DMS 273 (cell line): ENCODE measurements around the gene CMSS1.

Experiments
- DNase-seq: peaks from one replicate; lab custom pipeline; 2025; ENCODE audit not compliant: unreplicated experiment; lab: John Stamatoyannopoulos, UW

Gene CMSS1

DNA sequence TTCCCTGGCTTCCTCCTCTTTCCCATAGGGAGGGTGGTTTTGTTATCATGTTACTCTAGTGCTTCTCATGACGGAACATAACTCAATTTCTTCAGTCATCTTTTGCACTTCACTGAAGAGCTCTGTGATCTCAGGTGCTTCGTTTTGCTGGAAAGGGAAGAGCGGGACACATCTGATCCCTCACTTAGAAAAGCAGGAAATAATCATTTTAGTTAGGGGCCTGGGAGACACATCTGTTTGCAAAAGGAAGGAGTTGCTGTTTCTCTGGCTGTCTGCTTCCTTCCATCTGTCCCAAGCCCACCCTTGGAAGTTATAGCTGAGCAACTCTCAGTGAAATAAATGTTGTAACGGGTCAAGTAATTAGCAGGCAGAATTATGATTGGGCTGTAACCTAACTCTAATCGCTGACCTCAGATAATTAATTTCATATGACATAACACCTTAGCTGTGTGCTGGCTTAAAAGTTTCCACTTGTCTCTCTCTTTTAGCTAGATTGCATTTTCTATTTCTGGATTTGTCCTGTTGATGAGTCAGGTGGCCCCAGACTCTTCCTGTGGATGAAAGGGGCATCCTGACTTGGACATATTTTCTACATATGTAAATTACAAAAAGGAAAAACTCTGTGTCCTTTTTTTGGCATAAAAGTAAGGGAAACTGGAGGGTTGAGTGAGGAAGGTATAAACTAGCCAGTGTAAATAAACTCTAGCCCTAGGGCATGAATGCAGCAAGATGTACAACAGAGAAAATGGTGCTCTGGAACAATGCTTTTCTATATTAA is 307.7 kb downstream of the CMSS1 start:
- DNase-seq, result no peak

DNA sequence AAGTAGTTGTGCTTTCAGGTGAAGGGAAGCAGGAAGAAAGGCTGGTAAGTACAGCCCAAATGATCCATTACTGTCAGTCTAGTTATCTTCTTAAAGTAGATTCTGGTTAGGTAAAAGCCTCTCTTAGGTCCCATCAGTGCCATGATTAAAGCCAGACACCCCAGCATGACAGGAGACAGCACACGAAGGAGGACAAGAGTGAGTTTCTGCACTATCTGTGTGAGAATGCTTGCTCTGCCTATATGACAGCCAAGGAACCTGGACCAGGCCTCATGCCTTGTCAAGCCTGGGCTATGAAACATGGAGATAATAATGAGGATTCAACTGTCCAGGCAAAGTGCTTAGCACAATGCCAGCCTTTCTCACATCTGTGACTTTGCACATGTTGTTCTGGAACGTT is 310.1 kb downstream of the CMSS1 start:
- DNase-seq, result no peak

GRCh38 chr3:100128565-100128964 is 310.9 kb downstream of the CMSS1 start:
- DNase-seq, result no peak

GRCh38 chr3:100129941-100130340 is 312.3 kb downstream of the CMSS1 start:
- DNase-seq, result no peak

GRCh38 chr3:100131241-100131640 is 313.6 kb downstream of the CMSS1 start:
- DNase-seq, result no peak

DNA sequence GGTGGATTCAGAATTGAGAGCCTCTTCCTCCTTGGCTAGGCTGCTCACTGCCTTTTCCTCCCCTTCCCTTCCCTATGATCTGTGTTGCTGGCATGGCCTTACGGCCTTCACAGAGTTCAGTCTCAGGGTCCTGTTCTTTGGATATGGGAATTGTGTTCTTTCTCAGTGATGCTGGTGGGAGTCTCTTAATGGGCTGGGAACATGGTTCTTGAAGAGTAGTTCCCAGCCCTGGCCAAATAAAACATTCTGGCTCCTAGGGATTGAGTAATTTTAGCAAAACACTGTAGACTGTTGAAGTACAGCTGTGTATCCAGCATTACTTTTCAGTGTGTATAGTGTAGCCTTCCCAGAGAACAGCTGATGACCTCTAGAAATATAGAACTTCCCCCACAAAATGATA is 319.3 kb downstream of the CMSS1 start:
- DNase-seq, result no peak

- no peak for DNase-seq
These were observed 323.3 kb downstream of the CMSS1 start for GRCh38 chr3:100140976-100141375.

GRCh38 chr3:100141586-100141985 is 323.9 kb downstream of the CMSS1 start:
- DNase-seq, result no peak

GRCh38 chr3:100144255-100144866 is 326.7 kb downstream of the CMSS1 start:
- DNase-seq, result no peak

GRCh38 chr3:100149130-100149529 is 331.5 kb downstream of the CMSS1 start:
- peak; percentile 33 for DNase-seq

DNA sequence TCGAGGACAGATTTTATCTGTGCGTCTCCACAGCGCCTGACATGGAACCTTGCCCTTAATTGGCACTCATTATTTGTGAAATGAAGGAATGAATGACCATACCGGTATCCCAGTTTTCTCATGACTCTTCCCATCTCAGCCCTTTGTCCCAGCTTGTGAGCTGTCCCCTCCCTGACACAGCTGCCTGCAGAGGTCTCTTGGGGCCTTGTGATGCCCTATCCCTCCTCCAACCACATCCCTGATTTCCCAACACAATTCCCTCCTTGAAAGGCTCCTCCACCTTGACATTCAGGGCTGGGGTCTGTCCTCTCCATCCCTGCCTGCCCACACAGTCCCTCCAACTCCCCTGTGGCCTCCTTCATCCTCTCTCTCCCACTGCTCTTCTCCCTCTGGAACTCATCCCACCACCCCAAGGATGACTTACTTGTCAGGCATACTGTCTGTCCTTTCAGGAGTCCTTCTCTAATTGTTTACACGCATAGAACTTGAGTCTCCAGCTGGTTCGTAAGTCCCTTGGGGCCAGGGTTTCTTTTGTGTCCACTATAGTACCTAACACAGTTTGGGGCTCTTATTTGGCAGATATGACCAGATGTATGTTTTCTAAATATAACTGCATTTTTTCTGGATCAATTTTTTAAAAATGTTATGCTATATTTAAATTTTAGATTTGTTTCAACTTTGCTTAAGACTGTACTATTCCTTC is 332.2 kb downstream of the CMSS1 start:
- DNase-seq, result peak; percentile 22

DNA sequence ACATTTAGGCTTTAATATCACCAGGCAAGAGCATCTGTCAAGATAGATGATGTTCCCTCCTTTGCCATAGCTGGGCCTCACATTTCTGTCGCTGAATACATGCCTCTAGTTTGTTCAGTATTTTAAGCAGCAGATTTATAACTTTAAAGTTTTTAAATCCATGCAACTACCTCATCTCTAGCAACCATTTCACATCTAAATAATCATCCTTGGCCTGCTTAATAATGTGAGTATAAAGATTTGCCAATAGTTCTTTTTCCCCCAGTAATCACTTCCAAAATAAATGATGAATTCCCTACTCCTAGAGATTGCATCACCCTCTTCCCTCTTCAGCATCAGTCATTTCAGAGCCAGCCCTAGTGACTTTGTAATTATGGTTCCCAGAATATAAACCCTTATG is 332.8 kb downstream of the CMSS1 start:
- DNase-seq, result no peak

DNA sequence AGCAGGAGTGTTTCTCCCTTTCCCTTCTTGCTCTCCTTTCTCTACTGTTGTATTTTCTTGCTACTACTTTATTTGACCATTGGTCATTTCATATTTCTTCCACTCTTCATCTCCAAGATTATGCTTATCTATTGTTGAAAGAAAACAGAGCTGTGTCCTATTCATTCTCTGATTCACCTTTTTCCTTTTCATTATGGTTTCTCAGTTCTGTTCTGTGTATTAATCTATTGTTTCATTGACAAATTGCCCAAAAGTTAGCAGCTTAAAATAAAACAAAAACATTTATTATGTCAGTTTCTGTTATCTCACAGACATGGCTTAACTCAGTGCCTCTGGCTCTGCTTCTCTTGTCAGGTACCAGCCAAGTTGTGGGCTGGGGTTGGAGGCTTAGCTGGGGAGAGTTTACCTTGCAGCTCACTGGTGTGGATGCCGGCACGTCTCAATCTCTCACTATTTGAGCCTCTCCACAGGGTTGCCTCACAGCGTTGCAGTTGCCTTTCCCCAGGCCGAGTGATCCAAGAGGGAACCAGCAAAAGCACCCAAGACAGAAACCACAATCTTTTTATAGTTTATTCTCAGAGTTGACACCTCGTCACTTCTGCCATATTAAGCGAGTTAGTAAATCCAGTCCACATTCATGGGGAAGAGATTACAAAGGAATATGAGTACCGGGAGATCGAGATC is 333.5 kb downstream of the CMSS1 start:
- no peak for DNase-seq

DNA sequence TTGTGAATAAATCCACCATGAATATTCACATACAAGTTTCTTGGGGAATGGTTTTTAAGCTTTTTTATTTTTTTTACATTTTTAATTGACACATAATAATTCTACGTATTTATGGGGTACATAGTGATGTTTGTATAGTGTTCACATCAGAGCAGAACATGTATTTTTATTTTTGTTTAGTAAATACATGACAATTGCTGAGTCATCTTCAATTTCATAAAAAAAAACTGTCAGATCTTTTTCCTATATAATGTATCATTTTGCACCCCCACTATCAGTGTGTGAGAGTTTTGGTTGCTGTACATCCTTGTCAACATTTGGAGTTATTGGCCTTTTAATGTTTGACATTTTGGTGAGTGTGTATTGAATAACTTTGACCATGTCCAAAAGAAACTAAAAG is 336.5 kb downstream of the CMSS1 start:
- DNase-seq, result no peak

DNA sequence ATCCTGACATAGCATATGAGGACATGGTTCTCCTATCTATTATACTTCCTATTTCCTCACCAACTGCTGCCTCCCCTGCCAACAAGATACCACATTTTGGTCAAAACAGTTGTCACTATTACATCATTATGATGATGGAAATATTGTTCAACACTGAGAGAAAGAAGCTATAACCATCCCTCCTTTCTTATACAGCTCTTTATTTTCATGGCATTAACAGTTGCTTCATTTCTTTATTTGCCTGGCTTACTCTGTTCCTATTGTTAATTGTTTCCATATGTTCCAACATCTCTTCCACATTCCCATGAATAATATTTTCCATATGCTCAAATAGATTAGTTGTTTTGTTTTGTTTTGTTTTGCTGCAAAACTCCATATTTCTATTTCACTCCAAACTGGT is 337.5 kb downstream of the CMSS1 start:
- no peak for DNase-seq

- no peak for DNase-seq
These were observed 337.9 kb downstream of the CMSS1 start for GRCh38 chr3:100155590-100155989.

- peak; percentile 54 for DNase-seq
These were observed 340.0 kb downstream of the CMSS1 start for GRCh38 chr3:100157685-100158084.

- DNase-seq, result peak; percentile 94
These were observed 341.3 kb downstream of the CMSS1 start for GRCh38 chr3:100158918-100159330.

DNA sequence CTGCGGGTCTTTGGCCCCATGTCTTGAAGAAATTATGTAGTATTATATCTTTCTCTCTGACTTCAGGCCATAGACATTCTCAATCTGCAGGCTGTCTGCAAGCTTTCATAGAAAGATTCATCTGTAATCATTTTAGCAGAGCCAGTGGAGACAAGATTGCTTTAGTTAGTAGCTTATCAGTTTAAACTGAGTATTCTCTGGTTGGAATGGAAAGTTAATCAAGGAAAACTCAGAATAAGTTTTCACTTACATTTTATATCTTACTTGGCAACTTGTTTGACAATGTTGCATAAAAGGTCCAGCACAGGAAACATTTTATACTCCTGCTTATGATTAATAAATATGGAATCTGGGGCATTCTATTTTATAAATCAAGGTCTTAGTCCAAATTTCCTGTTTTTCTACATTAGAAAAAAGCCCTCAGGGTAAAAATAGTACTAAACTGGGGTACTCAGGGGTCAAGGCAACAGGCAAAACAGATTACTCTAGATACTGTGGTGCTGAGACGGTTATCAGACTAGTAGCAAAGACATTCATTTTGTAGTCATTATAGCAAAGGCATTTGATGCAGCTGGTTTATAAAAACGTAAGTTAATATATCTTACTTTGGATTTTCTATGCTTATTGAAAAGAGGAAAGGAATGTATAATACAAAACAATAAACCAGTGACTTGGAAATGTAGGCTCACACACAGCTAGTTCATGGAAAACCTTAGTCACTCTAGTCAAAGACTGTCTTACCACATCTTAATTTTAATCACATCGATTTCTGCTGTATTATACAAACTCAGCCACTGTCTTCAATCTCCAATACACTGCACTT is 341.9 kb downstream of the CMSS1 start:
- DNase-seq, result no peak

- no peak for DNase-seq
These were observed 342.9 kb downstream of the CMSS1 start for GRCh38 chr3:100160521-100160920.

- no peak for DNase-seq
These were observed 346.1 kb downstream of the CMSS1 start for GRCh38 chr3:100163787-100164186.
